ENCODE measurements around the gene ITM2A.

The ITM2A gene

GRCh38 chrX:79366873-79367749, at the start of gene ITM2A:
Gene ITM2A (minus strand): TSS chrX:79367334. CDS start chrX:79367215, 119 bp downstream.
- DNase-seq, result no peak

DNA sequence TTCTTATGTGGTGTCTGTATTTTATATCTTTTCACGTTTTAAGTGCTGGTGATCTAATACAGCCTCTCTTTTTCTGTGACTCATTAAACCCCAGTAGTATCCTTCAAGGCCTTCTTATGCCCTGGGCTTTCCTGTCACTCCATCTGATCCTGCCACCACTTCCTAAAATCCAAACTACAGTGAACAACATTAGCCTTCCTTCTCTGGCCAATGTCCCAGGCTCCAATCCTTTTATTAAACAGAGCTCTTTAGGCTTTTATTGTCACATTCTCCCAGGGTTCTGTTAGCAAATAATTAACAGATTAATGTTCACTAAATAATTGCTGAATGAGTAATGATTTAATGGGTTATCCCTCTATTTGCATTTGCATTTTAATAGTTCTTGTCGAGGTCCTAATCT, 47.9 kb upstream of the ITM2A start:
- DNase-seq, result no peak

GRCh38 chrX:79413963-79414362, 46.8 kb upstream of the ITM2A start:
- no peak for DNase-seq

GRCh38 chrX:79412972-79413371, 45.8 kb upstream of the ITM2A start:
- DNase-seq, result no peak

GRCh38 chrX:79412166-79412565, 45.0 kb upstream of the ITM2A start:
- DNase-seq, result no peak

DNA sequence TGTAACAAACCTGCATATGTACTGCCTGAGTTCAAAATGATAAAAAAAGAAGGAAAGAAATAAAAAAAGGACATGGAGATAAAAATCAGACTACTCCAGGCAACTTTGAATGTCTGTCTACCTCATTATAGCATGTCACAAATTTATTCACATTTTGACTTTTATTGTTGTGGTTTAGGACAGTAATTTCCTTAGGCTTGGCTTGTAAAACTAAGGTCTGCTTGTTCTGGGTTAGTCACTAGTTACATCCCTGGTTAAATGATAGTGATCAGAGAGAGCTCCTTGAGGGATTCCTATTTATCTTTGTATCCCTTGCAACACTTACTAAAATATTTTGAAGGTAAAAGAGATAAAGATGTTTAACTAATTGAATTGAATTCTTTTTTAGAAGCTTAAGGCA, 42.5 kb upstream of the ITM2A start:
- no peak for DNase-seq

- DNase-seq, result no peak
Measured at GRCh38 chrX:79408623-79409322, 41.6 kb upstream of the ITM2A start.

- no peak for DNase-seq
Measured at GRCh38 chrX:79400623-79401022, 33.5 kb upstream of the ITM2A start.

DNA sequence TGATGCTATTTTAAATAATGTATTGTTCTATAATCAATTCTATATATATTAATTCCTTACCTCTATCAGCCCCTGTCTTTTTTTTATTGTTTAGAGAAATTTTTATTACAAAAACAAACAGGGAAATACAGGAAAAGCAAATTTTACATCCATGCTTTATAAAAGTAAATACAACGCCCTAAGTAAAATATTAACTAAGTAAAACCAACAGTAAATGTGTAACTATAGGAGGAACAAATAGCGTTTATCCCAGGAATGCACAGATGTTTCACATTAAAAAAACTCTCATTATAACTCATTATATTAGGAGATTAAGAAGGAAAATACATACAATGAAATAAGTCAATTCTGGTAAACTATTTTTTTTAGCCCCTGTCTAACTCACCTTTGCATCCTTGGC, 8.2 kb upstream of the ITM2A start:
- DNase-seq, result no peak

DNA sequence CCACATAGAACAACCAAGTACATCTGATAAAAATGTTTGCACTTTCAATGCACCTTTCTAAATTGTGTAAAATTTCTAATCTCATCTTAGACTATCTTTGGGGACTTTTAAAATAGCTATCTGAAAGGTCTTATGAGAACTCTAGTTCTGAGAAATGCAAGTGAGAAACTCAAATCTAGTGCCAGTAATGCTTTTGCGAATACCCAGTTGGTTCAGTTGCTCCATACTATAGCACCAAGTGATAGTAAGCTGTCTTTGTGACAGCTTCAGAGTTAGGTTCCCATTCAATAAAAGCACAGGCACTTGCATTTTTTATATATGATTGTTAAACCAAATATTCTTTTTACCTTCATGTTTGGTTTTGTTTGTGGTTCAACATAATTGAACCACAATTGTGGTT, 4.5 kb upstream of the ITM2A start:
- DNase-seq, result no peak

DNA sequence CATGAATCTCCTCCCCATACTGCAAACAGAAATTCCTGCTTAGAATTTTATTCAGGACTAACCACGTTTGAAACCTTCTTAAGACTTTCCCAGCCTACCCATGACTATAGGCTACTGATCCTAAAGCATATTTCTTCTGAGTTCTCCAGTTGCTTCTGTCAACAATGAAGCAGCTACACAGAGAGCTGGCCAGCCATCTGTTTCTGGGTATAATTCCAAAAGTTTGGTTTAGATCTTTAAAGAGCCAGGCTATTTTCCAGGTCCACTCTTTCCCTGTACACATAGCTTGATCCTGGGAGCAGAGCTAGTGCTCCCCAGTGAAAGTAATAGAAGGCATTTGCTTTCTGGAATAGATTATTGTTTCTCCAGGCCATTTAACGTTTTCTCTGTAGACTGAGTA, 4.0 kb upstream of the ITM2A start:
- DNase-seq, result no peak

DNA sequence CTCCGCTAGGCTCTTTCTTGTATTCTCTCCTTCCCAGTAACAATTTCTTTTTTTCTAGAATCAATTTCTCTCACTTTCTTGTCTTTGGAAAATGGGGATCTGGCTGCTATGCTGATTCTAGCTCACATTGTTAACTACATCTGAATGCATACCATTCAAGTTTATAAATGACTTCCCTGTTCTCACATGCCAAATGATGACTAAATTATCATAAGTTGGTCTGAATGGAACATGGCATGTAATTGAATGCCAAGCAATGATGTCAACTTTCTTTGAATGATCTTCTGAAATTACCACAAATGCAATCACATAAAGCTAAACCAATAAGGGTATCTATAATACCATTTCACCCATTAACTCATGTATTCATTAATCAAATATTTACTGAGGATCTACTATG, 2.7 kb upstream of the ITM2A start:
- no peak for DNase-seq

GRCh38 chrX:79368441-79368840, 1.3 kb upstream of the ITM2A start:
- DNase-seq, result no peak

DNA sequence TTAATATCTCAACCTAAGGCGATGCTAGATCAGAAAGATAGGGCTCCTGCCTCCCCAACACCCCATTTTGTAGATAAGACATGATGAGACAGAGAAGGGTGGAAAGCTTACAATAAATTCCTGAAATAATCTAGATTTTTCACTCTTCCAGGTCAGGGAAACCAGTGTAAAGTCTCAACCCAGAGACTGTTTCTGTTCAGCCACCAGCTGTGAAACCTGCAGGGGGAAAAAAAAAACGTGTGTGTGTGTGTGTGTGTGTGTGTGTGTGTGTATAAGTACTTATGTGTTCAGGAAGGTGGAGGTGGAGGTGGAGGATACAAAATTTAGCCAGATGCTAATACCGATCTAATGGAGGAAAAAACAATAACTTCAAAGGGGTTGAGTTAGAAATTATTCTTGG, 773 bp upstream of the ITM2A start:
- no peak for DNase-seq

GRCh38 chrX:79366556-79366872, 620 bp downstream of the ITM2A start:
- no peak for DNase-seq

GRCh38 chrX:79365591-79365990, 1.5 kb downstream of the ITM2A start:
- no peak for DNase-seq

DNA sequence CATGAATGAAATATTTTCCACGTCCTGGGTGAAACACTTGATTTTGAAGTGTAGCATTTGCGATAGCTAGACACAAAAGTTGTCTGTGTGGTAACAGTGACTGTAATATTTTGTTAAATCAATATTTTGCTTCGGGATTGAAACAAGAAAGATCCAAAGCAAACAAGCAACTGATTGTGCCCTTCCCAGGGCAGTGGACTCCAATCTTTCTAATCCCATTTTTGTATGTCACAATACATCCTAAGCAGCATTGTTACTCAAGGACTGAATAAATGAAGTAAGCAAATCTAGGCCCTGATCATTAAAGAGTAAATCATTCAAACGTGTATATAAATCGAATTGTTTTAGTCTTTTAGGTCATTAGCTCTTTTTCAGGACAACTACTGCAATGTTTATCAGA, 2.8 kb downstream of the ITM2A start:
- no peak for DNase-seq

DNA sequence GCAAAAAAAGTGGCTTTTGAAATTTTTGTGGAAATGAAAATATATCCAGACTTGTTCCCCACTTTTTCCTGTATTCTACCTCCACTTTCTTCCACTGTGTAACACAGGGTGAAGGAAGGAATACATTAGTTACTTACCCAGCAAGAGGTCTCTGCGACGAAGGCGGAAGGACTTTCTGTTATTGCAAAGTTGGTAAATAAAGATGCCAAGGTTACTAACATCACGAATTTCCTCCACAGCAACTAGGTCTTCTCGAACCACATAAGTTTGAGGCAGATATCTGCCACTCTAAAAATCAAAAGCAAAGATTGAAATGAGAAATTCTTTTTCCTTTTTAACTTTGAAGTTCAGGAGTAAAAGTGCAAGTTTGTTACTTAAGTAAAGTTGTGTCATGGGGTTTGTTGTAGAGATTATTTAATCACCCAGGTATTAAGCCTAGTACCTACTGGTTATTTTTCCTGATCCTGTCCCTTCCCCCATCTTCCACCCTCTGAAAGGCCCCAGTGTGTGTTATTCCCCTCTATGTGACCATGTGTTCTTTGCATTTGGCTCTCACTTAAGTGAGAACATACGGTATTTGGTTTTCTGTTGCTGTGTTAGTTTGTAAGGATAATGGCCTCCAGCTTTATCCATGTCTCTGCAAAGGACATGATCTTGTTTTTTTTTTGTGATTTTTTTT, 5.8 kb downstream of the ITM2A start:
- no peak for DNase-seq

- no peak for DNase-seq
Measured at GRCh38 chrX:79336869-79337815, 30.0 kb downstream of the ITM2A start.

GRCh38 chrX:79330022-79330421, 37.1 kb downstream of the ITM2A start:
- DNase-seq, result no peak

DNA sequence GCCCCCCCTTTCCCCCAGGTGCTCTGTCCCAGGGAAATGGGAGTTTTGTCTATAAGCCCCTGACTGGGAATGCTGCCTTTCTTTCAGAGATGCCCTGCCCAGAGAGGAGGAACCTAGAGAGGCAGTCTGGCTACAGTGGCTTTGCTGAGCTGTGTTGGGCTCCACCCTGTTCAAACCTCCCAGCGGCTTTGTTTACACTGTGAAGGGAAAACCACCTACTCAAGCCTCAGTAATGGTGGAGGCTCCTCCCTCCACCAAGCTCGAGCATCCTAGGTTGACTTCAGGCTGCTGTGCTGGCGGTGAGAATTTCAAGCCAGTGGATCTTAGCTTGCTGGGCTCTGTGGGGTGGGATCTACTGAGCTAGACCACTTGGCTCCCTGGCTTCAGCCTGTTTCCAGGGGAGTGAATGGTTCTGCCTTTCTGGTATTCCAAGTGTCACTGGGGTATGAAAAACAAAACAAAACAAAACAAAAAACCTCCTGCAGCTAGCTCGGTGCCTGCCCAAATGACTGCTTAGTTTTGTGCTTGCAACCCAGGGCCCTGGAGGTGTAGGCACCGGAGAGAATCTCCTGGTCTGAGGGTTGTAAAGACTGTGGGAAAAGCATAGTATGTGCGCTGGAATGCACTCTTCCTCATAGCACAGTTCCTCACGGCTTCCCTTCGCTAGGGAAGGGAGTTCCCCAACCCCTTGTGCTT, 41.7 kb downstream of the ITM2A start:
- DNase-seq, result no peak

Measured in SW 1271 (cell line).